SK-N-SH (cell line): Measurements from ENCODE around the gene MYO1H. TPM values are rescaled to one million over a fixed set of nuclear protein-coding genes. Genes with fewer than 3 reads are reported as not detected.

Experiments
- CTCF ChIA-PET: fragments of 300-600, 350-600 bp; formaldehyde crosslinking; extraction: SDS; loops from one replicate; lab custom pipeline; 2021; lab: Yijun Ruan, JAX
- POLR2A ChIA-PET: fragments of 350-600 bp; sonication (Branson Sonifier 250); formaldehyde crosslinking; extraction: SDS; loops from one replicate; lab custom pipeline; 2020; ENCODE audit warnings: antibody characterized with exemption, inconsistent platforms; lab: Yijun Ruan, JAX
- DNase-seq: peaks from one replicate; pipeline ENCODE4 v3.0.0; 2012
- H2AFZ ChIP-seq: fragments of 200-600 bp; sonication (generic); 2 replicates; pipeline ENCODE4 v1.8.1; 2016; ENCODE audit warnings: antibody characterized with exemption, mild to moderate bottlenecking, low read depth
- H3F3A ChIP-seq: fragments of 200-600 bp; sonication (generic); replicated peaks from 2 replicates; pipeline ENCODE3; 2016; ENCODE audit warnings: antibody characterized with exemption, mild to moderate bottlenecking; ENCODE audit not compliant: insufficient read depth
- H3K27ac ChIP-seq, 2 experiments: fragments of 200-500 bp in 1 of 2; fragments of 200-600 bp in 1 of 2; sonication (Bioruptor generic) in 1 of 2; sonication (generic), shearing (Covaris generic) in 1 of 2; 2 replicates each; pipeline versions ENCODE4 v1.5.1 to v1.6.1; 2014 to 2016; ENCODE audit warnings: low read depth in 2 of 2, inconsistent platforms in 1 of 2, low read length in 1 of 2, mild to moderate bottlenecking in 1 of 2, mixed read lengths in 1 of 2
- H3K27me3 ChIP-seq: fragments of 200-600 bp; sonication (generic), shearing (Covaris generic); 2 replicates; pipeline ENCODE4 v1.6.1; 2016; ENCODE audit warnings: mixed run types; ENCODE audit not compliant: insufficient read depth
- H3K36me3 ChIP-seq, 2 experiments: fragments of 200-500 bp in 1 of 2; fragments of 200-600 bp in 1 of 2; sonication (Bioruptor generic) in 1 of 2; sonication (generic) in 1 of 2; replicated peaks in 1 of 2; 2 replicates each; pipeline versions ENCODE3 to v1.5.1; 2014 to 2016; ENCODE audit warnings: low read length in 1 of 2, mild to moderate bottlenecking in 1 of 2; ENCODE audit not compliant: insufficient read depth in 2 of 2, control insufficient read depth in 1 of 2
- H3K4me1 ChIP-seq, 2 experiments: fragments of 200-500 bp in 1 of 2; fragments of 200-600 bp in 1 of 2; sonication (Bioruptor generic) in 1 of 2; sonication (generic), shearing (Covaris generic) in 1 of 2; 2 replicates each; pipeline versions ENCODE4 v1.5.1 to v1.6.1; 2014 to 2016; ENCODE audit warnings: low read depth in 1 of 2, low read length in 1 of 2, mixed run types in 1 of 2; ENCODE audit not compliant: insufficient read depth in 2 of 2, control insufficient read depth in 1 of 2
- H3K4me2 ChIP-seq: fragments of 200-600 bp; sonication (generic), shearing (Covaris generic); 2 replicates; pipeline ENCODE4 v1.6.1; 2017; ENCODE audit warnings: mixed run types
- H3K4me3 ChIP-seq, 2 experiments: fragments of 200-500 bp in 1 of 2; fragments of 200-600 bp in 1 of 2; sonication (Bioruptor generic) in 1 of 2; sonication (generic), shearing (Covaris generic) in 1 of 2; 2 replicates each; pipeline versions ENCODE4 v1.5.1 to v1.8.1; 2014 to 2016; ENCODE audit warnings: low read depth in 2 of 2, inconsistent platforms in 1 of 2, low read length in 1 of 2, mild to moderate bottlenecking in 1 of 2, mixed read lengths in 1 of 2, moderate library complexity in 1 of 2
- H3K79me2 ChIP-seq: fragments of 200-600 bp; sonication (generic); 2 replicates; pipeline ENCODE4 v1.8.1; 2017; ENCODE audit warnings: mild to moderate bottlenecking; ENCODE audit not compliant: insufficient read depth
- H3K9ac ChIP-seq: fragments of 200-600 bp; sonication (generic); 2 replicates; pipeline ENCODE4 v1.6.1; 2017; ENCODE audit warnings: mixed run types
- H3K9me2 ChIP-seq: fragments of 200-600 bp; sonication (generic); 2 replicates; pipeline ENCODE4 v1.6.1; 2017; ENCODE audit warnings: mixed run types
- H3K9me3 ChIP-seq: fragments of 200-600 bp; sonication (generic); 2 replicates; pipeline ENCODE4 v1.6.1; 2017; ENCODE audit warnings: mixed run types, mild to moderate bottlenecking, moderate library complexity
- H4K20me1 ChIP-seq: fragments of 200-600 bp; sonication (generic); 2 replicates; pipeline ENCODE4 v1.6.1; 2017; ENCODE audit warnings: mild to moderate bottlenecking, mixed run types; ENCODE audit not compliant: insufficient read depth
- IRF3 ChIP-seq: fragments of 150-350 bp; IDR thresholded peaks from 2 replicates; pipeline ENCODE4 v1.6.1; 2016; ENCODE audit warnings: mild to moderate bottlenecking, low read depth, low read length
- RAD21 ChIP-seq: IDR thresholded peaks from 2 replicates; pipeline ENCODE4 v1.6.1; 2012; ENCODE audit warnings: mild to moderate bottlenecking, low read length
- RFX5 ChIP-seq: IDR thresholded peaks from 2 replicates; pipeline ENCODE4 v1.6.1; 2012; ENCODE audit warnings: mild to moderate bottlenecking, improper control_type of control experiment, low read length
- SMC3 ChIP-seq: IDR thresholded peaks from 2 replicates; pipeline ENCODE4 v1.6.1; 2012; ENCODE audit warnings: low read depth, low read length, improper control_type of control experiment
- TAF1 ChIP-seq: IDR thresholded peaks from 2 replicates; pipeline ENCODE4 v1.6.1; 2012; ENCODE audit warnings: low read depth, mild to moderate bottlenecking, low read length, moderate library complexity, borderline replicate concordance
- WGBS: methylation state at CpG from one replicate; pipeline ENCODE4 v1.1.6; 2017; ENCODE audit warnings: low lambda C conversion rate; 5-methylcytosine and 5-hydroxymethylcytosine counted together
- polyA plus RNA-seq, 3 experiments: library from polyadenylated mRNA; depleted of rRNA; stranded (reverse); fragments of >200 nt; gene quantifications; 2 replicates each; pipeline ENCODE4 v1.2.3, GENCODE V29; 2012
- TF ChIP-seq, protein P1 (sequence below): IDR thresholded peaks from 2 replicates; pipeline ENCODE4 v1.4.0; 2012; ENCODE audit warnings: low read depth, borderline replicate concordance
- TF ChIP-seq, protein P2 (sequence below): fragments of 200-600 bp; sonication (generic); IDR thresholded peaks from 2 replicates; pipeline ENCODE4 v1.6.1; 2017; ENCODE audit warnings: antibody characterized with exemption, mild to moderate bottlenecking, moderate library complexity

Gene MYO1H
- polyA plus RNA-seq, 1 of the 3 experiments (the other 2 are of a cell fraction) = not detected

DNA sequence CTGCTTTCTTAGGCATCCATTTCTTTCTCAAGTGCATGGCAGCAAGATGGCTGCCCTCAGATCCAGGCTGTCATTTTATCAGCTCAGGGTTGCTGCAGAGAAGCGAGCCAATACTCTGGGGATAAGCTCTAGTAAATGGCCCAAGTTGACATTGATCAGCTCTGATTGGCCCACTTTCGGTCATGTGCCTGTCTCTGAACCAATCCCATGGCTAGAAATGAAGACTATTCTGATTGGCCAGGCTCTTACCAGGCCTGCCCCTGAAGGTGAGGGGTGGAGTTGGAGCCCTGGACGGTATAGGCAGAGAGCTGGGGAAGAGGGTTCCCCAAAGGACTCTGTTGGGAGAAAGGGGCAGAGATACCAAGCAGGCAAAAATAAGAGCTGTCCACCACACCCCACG lies 41.4 kb downstream of the MYO1H start:
- Histone ChIP-seq H3K79me2 (no peaks in the 10 kb centered on the region), H3K9me3 (no peaks in the 10 kb centered on the region; the same call in 1 of the 2 replicates), H3F3A (no peaks in the 10 kb centered on the region), H3K4me3 (no peak overlapping the region), H4K20me1 (no peaks in the 10 kb centered on the region), H3K27ac (no peak overlapping the region), H3K27me3 (no peaks in the 10 kb centered on the region), H3K9ac (no peak overlapping the region), H3K36me3 (no peaks in the 10 kb centered on the region), H3K4me2 (no peak overlapping the region), H2AFZ (no peak overlapping the region), H3K4me1 (no peaks in the 10 kb centered on the region), H3K9me2 (no peaks in the 10 kb centered on the region)
- CTCF ChIA-PET = interaction anchor here (0.7 to 10.0 kb wide), 9 partner anchors 11 to 296 kb away, joined by 3 to 124 read pairs (median 3); partner anchors contain the start of genes ACACB and ALKBH2
- peak; percentile 7 for DNase-seq
- POLR2A ChIA-PET = no interaction called here
- TF ChIP-seq IRF3 = no peak
- TF ChIP-seq RFX5 = no peak
- TF ChIP-seq, protein P1, sequence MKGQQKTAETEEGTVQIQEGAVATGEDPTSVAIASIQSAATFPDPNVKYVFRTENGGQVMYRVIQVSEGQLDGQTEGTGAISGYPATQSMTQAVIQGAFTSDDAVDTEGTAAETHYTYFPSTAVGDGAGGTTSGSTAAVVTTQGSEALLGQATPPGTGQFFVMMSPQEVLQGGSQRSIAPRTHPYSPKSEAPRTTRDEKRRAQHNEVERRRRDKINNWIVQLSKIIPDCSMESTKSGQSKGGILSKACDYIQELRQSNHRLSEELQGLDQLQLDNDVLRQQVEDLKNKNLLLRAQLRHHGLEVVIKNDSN = 0 out of 2 replicates have a peak, but pooled peaks have one; percentile 17
- 40% methylated on average over 4 of the region's 4 CpGs for WGBS

DNA sequence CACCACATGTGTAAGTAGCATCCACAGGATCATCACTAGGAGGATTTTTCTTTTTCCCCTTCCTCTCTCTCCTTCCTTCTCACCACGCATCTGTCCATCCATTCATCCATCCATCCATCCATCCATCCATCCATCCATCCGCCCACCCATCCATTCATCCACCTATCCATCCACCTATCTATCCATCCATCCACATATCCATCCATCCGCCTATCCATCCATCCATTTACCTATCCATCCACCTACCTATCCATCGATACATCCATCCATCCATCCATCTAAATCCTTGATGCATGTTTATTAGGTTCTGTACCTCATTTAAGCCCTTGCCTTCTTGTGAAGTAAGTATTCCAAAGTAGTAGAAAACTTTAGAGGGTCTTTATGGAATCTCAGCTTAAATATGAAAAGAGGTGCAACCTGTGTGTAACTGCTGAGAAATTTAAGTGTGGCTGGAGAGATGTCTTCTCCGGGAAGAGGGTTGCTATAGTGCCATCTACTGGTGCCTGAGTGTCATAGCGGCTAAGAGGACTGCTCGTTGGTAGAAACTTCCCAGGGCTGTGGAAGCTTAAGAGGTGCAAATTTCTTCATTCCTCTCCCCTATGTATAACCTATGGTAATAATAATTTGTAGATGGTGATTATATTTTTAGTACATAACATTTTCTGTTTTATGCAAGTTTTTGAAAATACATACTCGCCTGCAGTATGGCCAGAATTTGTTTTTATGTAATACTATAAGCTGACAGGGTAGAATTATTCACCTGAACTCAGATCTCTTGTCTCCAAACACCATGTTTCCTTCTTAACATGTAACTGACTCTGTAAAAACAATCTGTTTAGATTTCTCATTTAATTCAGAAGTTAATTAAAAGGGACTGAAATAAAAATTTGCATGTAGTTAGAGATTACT lies 46.0 kb downstream of the MYO1H start:
- no peaks in the 10 kb centered on the region for H3K4me1 ChIP-seq
- H3K79me2 ChIP-seq = no peaks in the 10 kb centered on the region
- H3K4me2 ChIP-seq = no peak overlapping the region
- TF ChIP-seq TAF1 = no peak
- TF ChIP-seq RAD21 = peak; percentile 68
- TF ChIP-seq, protein P2, sequence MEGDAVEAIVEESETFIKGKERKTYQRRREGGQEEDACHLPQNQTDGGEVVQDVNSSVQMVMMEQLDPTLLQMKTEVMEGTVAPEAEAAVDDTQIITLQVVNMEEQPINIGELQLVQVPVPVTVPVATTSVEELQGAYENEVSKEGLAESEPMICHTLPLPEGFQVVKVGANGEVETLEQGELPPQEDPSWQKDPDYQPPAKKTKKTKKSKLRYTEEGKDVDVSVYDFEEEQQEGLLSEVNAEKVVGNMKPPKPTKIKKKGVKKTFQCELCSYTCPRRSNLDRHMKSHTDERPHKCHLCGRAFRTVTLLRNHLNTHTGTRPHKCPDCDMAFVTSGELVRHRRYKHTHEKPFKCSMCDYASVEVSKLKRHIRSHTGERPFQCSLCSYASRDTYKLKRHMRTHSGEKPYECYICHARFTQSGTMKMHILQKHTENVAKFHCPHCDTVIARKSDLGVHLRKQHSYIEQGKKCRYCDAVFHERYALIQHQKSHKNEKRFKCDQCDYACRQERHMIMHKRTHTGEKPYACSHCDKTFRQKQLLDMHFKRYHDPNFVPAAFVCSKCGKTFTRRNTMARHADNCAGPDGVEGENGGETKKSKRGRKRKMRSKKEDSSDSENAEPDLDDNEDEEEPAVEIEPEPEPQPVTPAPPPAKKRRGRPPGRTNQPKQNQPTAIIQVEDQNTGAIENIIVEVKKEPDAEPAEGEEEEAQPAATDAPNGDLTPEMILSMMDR = peak; percentile 94
- TF ChIP-seq SMC3 = peak; percentile 35
- no peaks in the 10 kb centered on the region for H3K36me3 ChIP-seq
- CTCF ChIA-PET = interaction anchor here (0.6 to 10.0 kb wide), 53 partner anchors 9 to 681 kb away, joined by 3 to 124 read pairs (median 4); partner anchors contain the start of genes ACACB and FOXN4
- H3K27ac ChIP-seq = no peak overlapping the region
- 28% methylated on average over 8 of the region's 8 CpGs for WGBS
- no peaks in the 10 kb centered on the region for H4K20me1 ChIP-seq
- no peak overlapping the region for H3K9ac ChIP-seq
- no peak overlapping the region; a peak in 1 of 4 replicates for H3K4me3 ChIP-seq
- POLR2A ChIA-PET = no interaction called here
- peak; percentile 74 for DNase-seq
- H3K27me3 ChIP-seq = no peaks in the 10 kb centered on the region
- no peaks in the 10 kb centered on the region for H3K9me3 ChIP-seq
- H2AFZ ChIP-seq = no peak overlapping the region
- no peaks in the 10 kb centered on the region for H3K9me2 ChIP-seq
- H3F3A ChIP-seq = peaks cover 4% of the 10 kb centered on the region
